ENCODE data around the gene TOLLIP. TPM values are rescaled to one million over a fixed set of nuclear protein-coding genes. Genes with fewer than 3 reads are reported as not detected.

Gene TOLLIP
- total and polyA plus RNA-seq, 2 of the 8 experiments (the other 6 are each of a cell fraction or from before 2014, with no cell fraction given): 23.7 to 34.7 TPM

- TF ChIP-seq CTCF (IDR thresholded peaks at IDR 0.05; ENCODE audit: control extremely low read depth in 1 of 3, insufficient read depth in 1 of 3, low read depth in 1 of 3, low read length in 3 of 3) (no peak), MAX (IDR thresholded peaks at IDR 0.05) (no peak), EZH2 (IDR thresholded peaks at IDR 0.05; ENCODE audit: low read depth, low read length, severe bottlenecking) (no peak), POLR2A (IDR thresholded peaks at IDR 0.05; ENCODE audit: control extremely low read depth in 1 of 2, low read depth in 2 of 2, low read length in 2 of 2) (no peak), GABPA (IDR thresholded peaks at IDR 0.05; ENCODE audit: borderline replicate concordance, insufficient read depth, low read length) (no peak), CTBP2 (IDR thresholded peaks at IDR 0.05; ENCODE audit: borderline replicate concordance, insufficient read depth, insufficient read length, low read length) (no peak)
These were observed 74.0 kb downstream of the TOLLIP start (continued) for GRCh38 chr11:1235306-1235900.
